ENCODE data around the gene PIGB. TPM values are rescaled to one million over a fixed set of nuclear protein-coding genes. Genes with fewer than 3 reads are reported as not detected.

PIGB gene
- total RNA-seq, 2 experiments from 2014 or later, result 10.3 to 27.6 TPM

- H3K4me1 ChIP-seq (ENCODE audit: insufficient read depth, low read length, poor library complexity, severe bottlenecking), result peaks cover 7% of the 10 kb centered on the region
- H3K9me3 ChIP-seq (ENCODE audit: low read length), result no peaks in the 10 kb centered on the region
- BruUV-seq (replicated peaks), result no TSS peak
- H3K36me3 ChIP-seq (ENCODE audit: insufficient read depth, low read length), result no peaks in the 10 kb centered on the region
- H2AFZ ChIP-seq (ENCODE audit: low read length), result no peak overlapping the region
- no peak overlapping the region for H3K4me3 ChIP-seq (ENCODE audit: low read depth, low read length, poor library complexity, severe bottlenecking)
- CTCF ChIA-PET (ENCODE audit: unreplicated experiment), result no interaction called here
- no peaks in the 10 kb centered on the region for H4K20me1 ChIP-seq (ENCODE audit: insufficient read depth, low read length)
- no peak for TF ChIP-seq EZH2phosphoT487 (IDR thresholded peaks at IDR 0.05; ENCODE audit: borderline replicate concordance, low read depth, low read length)
- TF ChIP-seq CTCF (conservative IDR thresholded peaks at IDR 0.05; ENCODE audit: low read length), result no peak
- no peak overlapping the region for H3K4me2 ChIP-seq (ENCODE audit: low read length)
- intact Hi-C loops (cut with micrococcal nuclease; ENCODE audit: unreplicated experiment), result no loop called here
- POLR2A ChIA-PET, result interaction anchor here (1.3 kb wide), 1 partner anchor 56 kb away, joined by 3 read pairs; no protein-coding TSS in a partner anchor
- DNase-seq (ENCODE audit: low spot score), result no peak
- H3K79me2 ChIP-seq (ENCODE audit: insufficient read depth, low read depth, low read length), result no peaks in the 10 kb centered on the region
- no peaks in the 10 kb centered on the region for H3K9me2 ChIP-seq (ENCODE audit: insufficient read depth, low read length)
- H3K27ac ChIP-seq (ENCODE audit: low read depth, low read length, poor library complexity, severe bottlenecking), result no peak overlapping the region
These were observed 41.9 kb upstream of the PIGB start for GRCh38 chr15:55277116-55277564.

- H4K20me1 ChIP-seq (ENCODE audit: insufficient read depth, low read length), result no peaks in the 10 kb centered on the region
- CTCF ChIA-PET (ENCODE audit: unreplicated experiment), result no interaction called here
- no peak for DNase-seq (ENCODE audit: low spot score)
- no peak overlapping the region for H3K4me2 ChIP-seq (ENCODE audit: low read length)
- intact Hi-C loops (cut with micrococcal nuclease; ENCODE audit: unreplicated experiment), result no loop called here
- peaks cover 7% of the 10 kb centered on the region for H3K4me1 ChIP-seq (ENCODE audit: insufficient read depth, low read length, poor library complexity, severe bottlenecking)
- H2AFZ ChIP-seq (ENCODE audit: low read length), result no peak overlapping the region
- no peaks in the 10 kb centered on the region for H3K79me2 ChIP-seq (ENCODE audit: insufficient read depth, low read depth, low read length)
- POLR2A ChIA-PET, result no interaction called here
- no peaks in the 10 kb centered on the region for H3K9me3 ChIP-seq (ENCODE audit: low read length)
- no TSS peak for BruUV-seq (replicated peaks)
- no peaks in the 10 kb centered on the region for H3K9me2 ChIP-seq (ENCODE audit: insufficient read depth, low read length)
- H3K36me3 ChIP-seq (ENCODE audit: insufficient read depth, low read length), result no peaks in the 10 kb centered on the region
- no peak for TF ChIP-seq EZH2phosphoT487 (IDR thresholded peaks at IDR 0.05; ENCODE audit: borderline replicate concordance, low read depth, low read length)
- no peak for TF ChIP-seq CTCF (conservative IDR thresholded peaks at IDR 0.05; ENCODE audit: low read length)
- no peak overlapping the region for H3K27ac ChIP-seq (ENCODE audit: low read depth, low read length, poor library complexity, severe bottlenecking)
- H3K4me3 ChIP-seq (ENCODE audit: low read depth, low read length, poor library complexity, severe bottlenecking), result no peak overlapping the region
These were observed 41.3 kb upstream of the PIGB start for GRCh38 chr15:55277715-55278114.

GRCh38 chr15:55279100-55279745, 39.8 kb upstream of the PIGB start:
- Histone ChIP-seq H3K4me1 (ENCODE audit: insufficient read depth, low read length, poor library complexity, severe bottlenecking) (peaks cover 7% of the 10 kb centered on the region), H3K4me2 (ENCODE audit: low read length) (0 out of 2 replicates have a peak overlapping the region, but pooled peaks have one; percentile 11), H3K27ac (ENCODE audit: low read depth, low read length, poor library complexity, severe bottlenecking) (no peak overlapping the region), H3K4me3 (ENCODE audit: low read depth, low read length, poor library complexity, severe bottlenecking) (no peak overlapping the region), H3K79me2 (ENCODE audit: insufficient read depth, low read depth, low read length) (no peaks in the 10 kb centered on the region), H4K20me1 (ENCODE audit: insufficient read depth, low read length) (no peaks in the 10 kb centered on the region), H3K9me2 (ENCODE audit: insufficient read depth, low read length) (no peaks in the 10 kb centered on the region), H3K36me3 (ENCODE audit: insufficient read depth, low read length) (no peaks in the 10 kb centered on the region), H2AFZ (ENCODE audit: low read length) (peak overlapping the region; percentile 49; the same call in 1 of the 2 replicates), H3K9me3 (ENCODE audit: low read length) (no peaks in the 10 kb centered on the region)
- no TSS peak for BruUV-seq (replicated peaks)
- intact Hi-C loops (cut with micrococcal nuclease; ENCODE audit: unreplicated experiment), result no loop called here
- TF ChIP-seq CTCF (conservative IDR thresholded peaks at IDR 0.05; ENCODE audit: low read length) (no peak), EZH2phosphoT487 (IDR thresholded peaks at IDR 0.05; ENCODE audit: borderline replicate concordance, low read depth, low read length) (no peak)
- POLR2A ChIA-PET, result interaction anchor here (0.5 kb wide), 1 partner anchor 55 kb away, joined by 3 read pairs; no protein-coding TSS in a partner anchor
- DNase-seq (ENCODE audit: low spot score), result no peak
- CTCF ChIA-PET (ENCODE audit: unreplicated experiment), result no interaction called here
